Mucosa of stomach (tissue), 1 donor: ENCODE data around the gene C5orf63.
"Not testable (repeated sequence)": the region's sequence is repeated elsewhere in the genome, so short reads cannot be mapped to it uniquely, and the experiment has no call there.

Experiments
- H3K27me3 ChIP-seq: one replicate; pipeline ENCODE4 v1.7.0; 2013; ENCODE audit warnings: mild to moderate bottlenecking, low read length; ENCODE audit not compliant: control insufficient read depth, insufficient read depth
- H3K36me3 ChIP-seq: one replicate; pipeline ENCODE4 v1.7.0; 2013; ENCODE audit warnings: low read length; ENCODE audit not compliant: control insufficient read depth, insufficient read depth
- H3K4me1 ChIP-seq: one replicate; pipeline ENCODE4 v1.7.0; 2013; ENCODE audit warnings: mild to moderate bottlenecking, low read length; ENCODE audit not compliant: control insufficient read depth, insufficient read depth
- H3K4me3 ChIP-seq: one replicate; pipeline ENCODE4 v1.7.0; 2013; ENCODE audit warnings: low read length
- H3K9ac ChIP-seq: one replicate; pipeline ENCODE4 v1.7.0; 2013; ENCODE audit warnings: mild to moderate bottlenecking, low read length, moderate library complexity
- H3K9me3 ChIP-seq: one replicate; pipeline ENCODE4 v1.7.0; 2013; ENCODE audit warnings: mild to moderate bottlenecking, low read length, moderate library complexity; ENCODE audit not compliant: control insufficient read depth
- donor health status: Pancreatic carcinoma.

The C5orf63 gene

DNA sequence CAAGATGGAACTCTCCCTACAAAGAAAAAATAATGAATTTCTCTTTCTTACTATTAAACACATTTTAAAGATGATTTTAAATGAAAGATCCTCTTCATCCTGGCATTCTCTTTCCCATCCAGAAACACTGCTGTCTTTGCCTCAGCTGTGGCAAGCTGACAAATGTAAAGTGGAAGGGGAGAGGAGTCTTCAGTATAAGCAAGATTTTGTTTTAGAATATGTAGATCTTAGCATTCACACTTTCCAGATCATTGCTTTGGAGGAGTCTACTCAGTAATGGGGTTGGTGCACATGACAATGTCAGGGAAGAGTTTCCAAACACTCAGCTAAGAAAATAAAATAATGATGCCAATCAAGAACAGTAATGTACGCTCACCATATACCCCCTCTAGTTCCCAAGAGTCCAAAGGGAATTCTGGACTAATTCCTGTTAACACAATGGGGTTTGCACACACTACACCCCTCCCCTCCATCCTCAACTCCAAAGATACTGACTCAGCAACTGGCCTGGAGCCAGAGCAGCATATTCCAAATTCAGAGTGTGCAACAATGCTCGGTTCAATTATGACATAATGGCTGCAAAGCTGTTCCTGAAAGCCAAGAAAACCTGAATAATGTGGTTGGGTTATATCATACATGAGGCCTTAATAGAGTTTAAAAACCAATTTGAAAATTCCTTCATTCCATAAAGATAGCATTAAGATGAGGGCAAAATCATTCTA is 4.6 kb downstream of the C5orf63 start:
- no peaks in the 10 kb centered on the region for H3K9me3 ChIP-seq
- no peaks in the 10 kb centered on the region for H3K36me3 ChIP-seq
- H3K27me3 ChIP-seq: no peaks in the 10 kb centered on the region
- H3K4me3 ChIP-seq: no peak overlapping the region
- H3K4me1 ChIP-seq: peaks cover 21% of the 10 kb centered on the region
- H3K9ac ChIP-seq: no peak overlapping the region

DNA sequence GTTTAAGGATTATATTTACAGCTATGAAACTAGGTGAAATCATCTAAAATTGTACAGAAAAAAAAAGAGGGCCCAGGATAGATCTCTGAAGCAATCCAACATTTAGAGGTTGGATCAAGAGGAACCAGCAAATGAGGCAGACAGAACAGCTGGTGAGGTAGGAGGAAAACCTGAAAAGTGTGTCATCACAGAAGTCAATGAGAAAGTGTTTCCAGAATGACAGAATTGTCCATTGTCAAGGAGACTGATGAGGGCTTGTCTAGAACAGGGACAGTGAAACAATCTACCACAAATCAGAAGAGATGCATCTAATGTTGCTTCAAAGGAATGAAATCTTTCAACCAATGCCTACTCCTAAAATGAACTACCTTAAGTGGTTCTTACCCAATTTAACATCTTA is 6.6 kb downstream of the C5orf63 start:
- no peaks in the 10 kb centered on the region for H3K36me3 ChIP-seq
- no peaks in the 10 kb centered on the region for H3K27me3 ChIP-seq
- H3K9ac ChIP-seq: no peak overlapping the region
- H3K4me3 ChIP-seq: no peak overlapping the region
- peaks cover 14% of the 10 kb centered on the region for H3K4me1 ChIP-seq
- H3K9me3 ChIP-seq: no peaks in the 10 kb centered on the region

DNA sequence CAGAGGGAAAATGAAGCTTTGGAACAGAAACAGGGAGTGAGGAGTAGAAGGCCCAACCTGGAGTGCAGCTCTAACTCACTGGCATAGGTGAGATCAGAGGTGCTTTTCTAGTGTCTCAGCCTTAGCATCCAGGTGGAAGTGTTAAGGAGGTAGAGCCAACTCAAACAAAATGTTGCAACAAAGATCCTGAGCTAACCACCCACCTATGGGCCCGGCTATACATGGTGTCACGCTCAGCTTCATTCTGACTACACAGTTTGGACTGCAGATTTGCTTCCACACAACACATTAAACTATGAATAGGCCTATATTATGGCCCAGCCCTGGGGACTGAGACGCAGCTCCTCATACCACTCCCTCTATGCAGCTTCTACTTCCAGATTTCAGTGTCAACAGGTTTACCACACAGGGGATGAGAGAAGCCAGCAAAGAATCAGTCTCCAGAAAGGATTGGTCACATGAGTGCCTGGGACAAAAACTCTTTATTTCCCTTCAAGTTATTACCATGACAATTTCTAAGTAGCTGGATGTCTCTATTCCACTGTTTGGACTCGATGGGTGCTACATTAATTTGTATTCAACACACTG is 9.0 kb downstream of the C5orf63 start:
- no peak overlapping the region for H3K9ac ChIP-seq
- no peaks in the 10 kb centered on the region for H3K27me3 ChIP-seq
- peaks cover 13% of the 10 kb centered on the region for H3K4me1 ChIP-seq
- no peaks in the 10 kb centered on the region for H3K9me3 ChIP-seq
- H3K4me3 ChIP-seq: no peak overlapping the region
- no peaks in the 10 kb centered on the region for H3K36me3 ChIP-seq

DNA sequence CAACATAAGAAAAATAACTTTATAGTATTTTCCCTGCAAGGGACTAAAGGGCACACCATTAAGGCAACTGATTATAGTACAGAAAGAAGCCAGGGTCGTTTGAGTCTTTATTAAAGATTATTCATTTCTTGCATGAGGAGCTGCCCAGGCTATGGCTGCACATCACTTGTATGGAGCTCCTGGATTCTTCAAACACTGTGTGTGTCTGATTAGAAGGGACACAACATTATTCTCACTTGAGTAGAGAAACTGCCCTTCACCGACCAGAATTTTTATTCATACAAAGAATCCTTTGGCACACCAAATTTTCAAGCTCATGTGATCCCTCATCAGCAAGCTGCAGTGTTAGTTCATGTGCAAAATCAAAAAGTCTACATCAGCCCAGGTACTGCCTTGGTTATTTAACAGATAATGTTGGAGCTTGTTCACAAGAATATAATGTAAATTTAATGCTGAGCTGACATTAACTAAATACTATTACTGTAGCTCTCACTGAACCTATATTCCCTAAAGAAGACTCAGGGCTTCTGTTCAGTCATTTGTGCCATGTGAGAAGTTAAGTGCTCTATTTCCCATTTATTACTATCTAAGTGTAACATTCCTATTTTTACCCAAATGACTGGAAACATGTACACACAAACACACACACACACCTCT is 9.9 kb downstream of the C5orf63 start:
- Histone ChIP-seq H3K9me3 (no peaks in the 10 kb centered on the region), H3K27me3 (no peaks in the 10 kb centered on the region), H3K4me1 (peaks cover 13% of the 10 kb centered on the region), H3K4me3 (no peak overlapping the region), H3K9ac (no peak overlapping the region), H3K36me3 (no peaks in the 10 kb centered on the region)

DNA sequence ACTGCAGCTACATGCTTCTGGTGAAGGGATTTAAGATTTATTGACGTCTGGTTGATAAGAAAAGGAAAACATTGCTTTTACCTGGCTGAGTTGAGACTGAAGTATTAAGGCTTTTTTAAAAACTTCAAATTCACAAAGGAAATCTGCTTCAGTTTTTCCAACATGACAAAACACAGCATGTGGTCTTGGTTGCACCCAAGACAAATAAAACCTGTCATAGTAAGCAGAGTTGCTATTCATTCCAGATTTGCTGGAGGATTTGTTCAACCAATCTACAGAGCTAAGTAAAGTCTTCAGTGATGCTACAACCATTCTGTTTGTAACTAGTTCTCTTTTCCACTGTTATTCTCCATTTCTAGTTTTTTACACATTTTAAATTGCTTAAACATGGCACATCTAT is 11.3 kb downstream of the C5orf63 start:
- no peak overlapping the region for H3K9ac ChIP-seq
- H3K27me3 ChIP-seq: no peaks in the 10 kb centered on the region
- H3K4me3 ChIP-seq: no peak overlapping the region
- peaks cover 13% of the 10 kb centered on the region for H3K4me1 ChIP-seq
- no peaks in the 10 kb centered on the region for H3K36me3 ChIP-seq
- no peaks in the 10 kb centered on the region for H3K9me3 ChIP-seq

DNA sequence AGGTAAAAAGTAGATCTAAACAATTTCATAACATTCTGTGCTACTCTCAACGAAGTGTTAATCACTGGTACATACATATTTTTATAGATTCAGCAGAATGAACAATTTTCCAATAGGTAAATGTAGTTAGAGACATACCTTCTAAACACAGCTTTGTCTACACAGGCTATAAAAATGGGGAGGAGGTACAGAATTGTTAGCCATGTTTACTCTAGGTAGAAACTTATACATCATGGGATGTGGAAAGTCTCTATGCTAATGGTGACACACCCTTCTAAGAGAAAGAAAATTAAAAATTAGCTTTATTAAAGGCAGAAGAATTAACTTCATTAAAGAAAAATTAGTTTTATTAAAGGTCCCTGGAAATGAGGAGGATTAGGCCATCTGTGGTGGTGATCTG is 11.8 kb downstream of the C5orf63 start:
- H3K9ac ChIP-seq: no peak overlapping the region
- H3K4me1 ChIP-seq: peaks cover 13% of the 10 kb centered on the region
- H3K4me3 ChIP-seq: no peak overlapping the region
- H3K9me3 ChIP-seq: no peaks in the 10 kb centered on the region
- no peaks in the 10 kb centered on the region for H3K27me3 ChIP-seq
- H3K36me3 ChIP-seq: no peaks in the 10 kb centered on the region

DNA sequence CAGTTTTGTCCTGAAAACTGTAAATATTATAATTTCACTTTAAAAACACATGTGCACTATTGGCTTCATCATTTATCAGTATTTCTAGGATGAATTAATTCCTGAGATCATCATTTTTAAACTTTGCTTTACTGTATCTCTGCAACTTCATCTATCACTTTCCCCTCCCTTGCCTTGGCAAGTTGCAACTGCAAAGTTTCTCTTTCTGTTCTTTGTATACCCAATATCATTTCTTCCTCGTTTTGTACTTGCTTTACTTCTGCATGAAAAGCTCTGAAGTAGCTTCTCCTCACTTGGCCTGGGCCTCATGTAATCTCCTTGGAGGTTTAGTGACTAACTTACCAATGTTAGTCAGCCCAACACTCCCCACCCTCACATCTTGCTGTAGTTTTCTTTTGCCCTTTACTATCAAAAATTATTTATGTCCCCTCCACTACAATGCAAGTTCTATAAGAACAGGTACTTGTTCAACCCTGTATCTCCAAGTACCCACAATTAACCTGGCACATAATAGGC is 12.8 kb downstream of the C5orf63 start:
- H3K27me3 ChIP-seq: no peaks in the 10 kb centered on the region
- no peaks in the 10 kb centered on the region for H3K36me3 ChIP-seq
- no peak overlapping the region for H3K9ac ChIP-seq
- peaks cover 13% of the 10 kb centered on the region for H3K4me1 ChIP-seq
- no peaks in the 10 kb centered on the region for H3K9me3 ChIP-seq
- no peak overlapping the region for H3K4me3 ChIP-seq

DNA sequence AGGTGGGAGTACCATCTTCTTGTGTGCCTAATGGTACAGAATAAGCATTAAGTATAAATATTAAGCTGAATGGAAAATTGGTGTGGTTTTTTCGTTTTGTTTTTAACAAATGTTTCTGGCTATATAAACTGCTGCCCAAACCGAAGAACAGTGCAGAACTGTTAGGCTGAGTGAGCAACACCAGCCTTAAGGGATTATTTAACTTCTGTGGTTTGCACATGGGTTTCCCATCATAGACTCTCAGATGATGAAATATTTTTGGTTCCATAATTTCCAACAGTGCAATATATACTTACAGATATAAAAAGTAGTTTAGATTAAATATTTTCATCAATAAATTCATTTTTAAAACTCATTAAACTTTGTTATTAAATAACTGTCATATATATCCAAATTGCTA is 16.4 kb downstream of the C5orf63 start:
- H3K9me3 ChIP-seq: no peaks in the 10 kb centered on the region
- H3K9ac ChIP-seq: no peak overlapping the region
- no peaks in the 10 kb centered on the region for H3K27me3 ChIP-seq
- H3K4me1 ChIP-seq: peaks cover 10% of the 10 kb centered on the region
- H3K4me3 ChIP-seq: no peak overlapping the region
- no peaks in the 10 kb centered on the region for H3K36me3 ChIP-seq

DNA sequence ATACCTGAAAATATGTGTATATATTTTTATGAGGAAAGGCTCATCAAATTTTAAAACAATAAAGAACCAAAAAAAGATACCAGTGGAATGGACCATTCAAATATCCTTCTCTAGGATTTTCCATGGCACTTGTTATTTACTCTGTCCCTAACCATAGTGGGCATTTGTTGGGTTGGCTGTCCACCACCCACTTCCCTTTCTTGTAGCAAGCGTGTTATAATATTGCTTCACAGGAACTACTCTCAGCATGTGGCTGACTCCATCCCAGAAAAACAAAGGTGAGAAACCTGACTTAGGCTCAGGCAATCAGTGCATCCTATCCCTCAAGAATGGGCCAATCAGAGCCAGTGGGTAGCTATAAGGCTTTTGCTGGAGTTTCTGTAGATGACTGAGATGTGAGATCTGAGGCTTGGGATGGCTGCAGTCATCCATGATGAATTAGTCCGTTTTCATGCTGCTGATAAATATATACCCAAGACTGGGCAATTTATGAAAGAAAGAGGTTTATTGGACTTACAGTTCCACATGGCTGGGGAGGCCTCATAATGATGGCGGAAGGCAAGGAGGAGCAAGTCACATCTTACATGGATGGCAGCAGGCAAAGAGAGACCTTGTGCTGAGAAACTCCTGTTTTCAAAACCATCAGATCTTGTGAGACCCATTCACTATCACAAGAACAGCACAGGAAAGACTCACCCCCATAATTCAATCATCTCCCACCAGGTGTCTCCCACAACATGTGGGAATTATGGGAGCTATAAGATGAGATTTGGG is 17.2 kb downstream of the C5orf63 start:
- Histone ChIP-seq H3K9ac (no peak overlapping the region), H3K27me3 (no peaks in the 10 kb centered on the region), H3K9me3 (no peaks in the 10 kb centered on the region), H3K4me3 (no peak overlapping the region), H3K36me3 (no peaks in the 10 kb centered on the region), H3K4me1 (peaks cover 5% of the 10 kb centered on the region)

DNA sequence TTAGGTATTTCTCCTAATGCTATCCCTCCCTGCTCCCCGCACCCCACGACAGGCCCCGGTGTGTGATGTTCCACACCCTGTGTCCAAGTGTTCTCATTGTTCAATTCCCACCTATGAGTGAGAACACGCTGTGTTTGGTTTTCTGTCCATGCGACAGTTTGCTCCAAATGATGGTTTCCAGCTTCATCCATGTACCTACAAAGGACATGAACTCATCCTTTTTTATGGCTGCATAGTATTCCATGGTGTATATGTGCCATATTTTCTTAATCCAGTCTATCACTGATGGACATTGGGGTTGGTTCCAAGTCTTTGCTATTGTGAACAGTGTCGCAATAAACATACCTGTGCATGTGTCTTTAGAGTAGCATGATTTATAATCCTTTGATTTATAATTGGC is 19.8 kb downstream of the C5orf63 start:
- not testable (repeated sequence) for H3K27me3 ChIP-seq, H3K9ac ChIP-seq, H3K4me1 ChIP-seq, H3K4me3 ChIP-seq, H3K36me3 ChIP-seq, H3K9me3 ChIP-seq

DNA sequence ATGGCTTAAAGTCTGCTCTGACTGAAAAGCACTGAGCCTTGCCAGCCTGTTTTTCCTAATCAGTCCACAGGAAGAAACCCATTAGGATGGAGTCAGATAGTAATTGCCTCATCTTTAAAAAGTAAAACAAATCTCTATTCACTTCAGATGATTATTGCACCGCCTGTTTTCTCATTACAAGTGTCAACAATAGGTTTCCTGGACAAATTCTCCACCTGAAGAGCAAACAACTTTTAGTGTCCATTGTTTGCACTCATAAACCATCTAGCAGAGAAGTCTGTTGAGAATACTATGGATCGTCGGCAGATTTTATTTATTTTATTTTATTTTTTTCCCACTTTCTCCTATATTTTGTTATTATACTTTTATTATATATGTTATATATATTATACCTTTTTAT is 20.3 kb downstream of the C5orf63 start:
- Histone ChIP-seq H3K4me1 (no peaks in the 10 kb centered on the region), H3K9me3 (no peaks in the 10 kb centered on the region), H3K27me3 (no peaks in the 10 kb centered on the region), H3K36me3 (no peaks in the 10 kb centered on the region), H3K9ac (no peak overlapping the region), H3K4me3 (no peak overlapping the region)

DNA sequence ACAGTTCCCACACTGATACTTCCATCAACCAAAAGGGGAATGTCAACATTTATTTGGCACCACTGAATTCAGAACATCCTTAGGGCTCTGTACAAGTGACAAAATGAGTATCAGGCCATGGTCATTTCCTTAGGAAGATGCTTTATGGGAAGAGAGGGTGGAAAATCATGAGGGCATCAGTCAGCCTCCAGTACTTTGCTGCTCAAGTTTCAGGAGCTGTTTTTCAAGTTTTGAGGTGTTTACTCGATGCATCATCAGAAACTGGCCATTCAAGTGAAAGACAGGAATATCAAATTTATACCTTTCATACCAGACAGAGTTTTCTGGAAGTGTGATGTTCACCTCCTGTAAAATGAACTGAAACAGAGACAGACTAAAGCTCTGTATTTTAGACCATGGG is 21.7 kb downstream of the C5orf63 start:
- H3K27me3 ChIP-seq: no peaks in the 10 kb centered on the region
- H3K9ac ChIP-seq: no peak overlapping the region
- no peaks in the 10 kb centered on the region for H3K4me1 ChIP-seq
- H3K36me3 ChIP-seq: no peaks in the 10 kb centered on the region
- no peaks in the 10 kb centered on the region for H3K9me3 ChIP-seq
- no peak overlapping the region for H3K4me3 ChIP-seq
